Activated CD4-positive, CD25-positive, alpha-beta regulatory T cell treated with anti-CD3 and anti-CD28 coated beads, Interleukin-2, amount 50 U/mL, for 16 hours (primary cell): Measurements from ENCODE around the gene SLC25A44.
"Not testable (repeated sequence)": the region's sequence is repeated elsewhere in the genome, so short reads cannot be mapped to it uniquely, and the experiment has no call there.

Experiments
- DNase-seq: peaks from one replicate; pipeline ENCODE4 v3.0.0-alpha.2; 2020; ENCODE audit warnings: low read depth, low spot score

SLC25A44 gene

DNA sequence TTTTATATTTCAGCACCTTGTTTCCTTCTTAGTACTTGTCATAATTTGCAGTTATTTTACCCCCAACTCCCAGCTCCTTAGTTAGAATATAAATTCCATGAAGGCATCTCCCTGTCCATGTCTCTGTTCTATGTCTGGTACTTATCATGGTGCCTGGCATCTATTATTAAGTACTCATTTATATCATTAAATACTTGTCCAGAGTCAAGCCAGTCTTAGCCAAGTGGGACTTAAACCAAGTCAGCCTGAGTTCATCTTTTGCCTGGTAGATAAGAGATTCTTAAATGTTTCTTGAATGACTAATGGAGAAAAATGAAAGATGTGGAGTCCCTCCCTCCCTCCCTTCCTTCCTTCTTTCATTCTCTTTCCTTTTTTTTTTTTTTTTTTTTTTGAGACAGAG lies 9.4 kb downstream of the SLC25A44 start:
- no peak for DNase-seq

DNA sequence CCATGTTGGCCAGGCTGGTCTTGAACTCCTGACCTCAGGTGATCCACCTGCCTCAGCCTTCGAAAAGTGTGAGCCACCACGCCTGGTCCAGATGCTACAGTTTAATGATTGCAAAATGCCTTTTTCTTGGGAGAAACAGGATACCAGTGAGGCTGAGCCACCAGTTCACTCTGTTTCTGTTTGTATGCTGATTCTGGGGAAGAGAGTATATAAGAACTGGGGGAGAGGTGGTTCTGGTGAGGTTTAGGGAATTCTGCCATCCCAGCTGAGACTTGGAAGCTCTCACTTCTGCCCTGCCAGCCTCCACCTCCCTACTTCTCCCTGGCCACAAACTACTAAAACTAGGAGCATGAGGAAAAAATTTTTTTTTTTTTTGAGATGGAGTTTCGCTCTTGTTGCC lies 10.8 kb downstream of the SLC25A44 start:
- no peak for DNase-seq

DNA sequence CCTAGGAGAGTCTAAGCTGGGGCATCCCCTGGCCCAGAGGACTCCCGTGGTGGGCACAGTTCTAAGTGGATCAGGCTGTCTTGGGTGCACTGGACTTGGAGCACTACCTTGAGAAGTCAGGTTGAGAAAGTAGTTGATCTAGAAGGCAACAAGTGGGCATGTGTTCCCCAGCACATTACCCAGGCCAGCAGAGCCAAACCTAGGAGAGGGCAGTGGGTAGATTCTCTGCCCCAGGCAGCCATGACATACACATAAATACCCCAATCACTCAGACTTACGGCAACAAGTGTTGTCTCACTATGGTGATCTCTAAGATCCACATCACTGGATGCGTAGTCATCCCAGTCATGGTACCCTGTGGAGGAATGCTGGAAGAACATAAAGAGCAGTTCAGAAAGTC lies 17.3 kb downstream of the SLC25A44 start:
- DNase-seq = no peak

DNA sequence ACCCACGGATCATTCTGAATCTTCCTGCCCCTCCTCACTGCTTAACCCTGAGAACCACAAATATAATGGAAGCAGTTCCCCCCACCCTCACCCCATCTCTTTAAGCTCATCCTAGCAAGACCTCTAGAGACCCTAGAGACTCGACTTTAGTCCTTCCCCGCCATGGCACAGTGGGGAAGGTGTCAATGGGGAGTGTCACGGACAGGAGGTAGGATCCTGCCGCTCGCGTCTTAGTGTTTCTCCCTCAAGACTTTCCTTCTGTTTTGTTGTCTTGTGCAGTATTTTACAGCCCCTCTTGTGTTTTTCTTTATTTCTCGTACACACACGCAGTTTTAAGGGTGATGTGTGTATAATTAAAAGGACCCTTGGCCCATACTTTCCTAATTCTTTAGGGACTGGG lies 18.2 kb downstream of the SLC25A44 start:
- no peak for DNase-seq

DNA sequence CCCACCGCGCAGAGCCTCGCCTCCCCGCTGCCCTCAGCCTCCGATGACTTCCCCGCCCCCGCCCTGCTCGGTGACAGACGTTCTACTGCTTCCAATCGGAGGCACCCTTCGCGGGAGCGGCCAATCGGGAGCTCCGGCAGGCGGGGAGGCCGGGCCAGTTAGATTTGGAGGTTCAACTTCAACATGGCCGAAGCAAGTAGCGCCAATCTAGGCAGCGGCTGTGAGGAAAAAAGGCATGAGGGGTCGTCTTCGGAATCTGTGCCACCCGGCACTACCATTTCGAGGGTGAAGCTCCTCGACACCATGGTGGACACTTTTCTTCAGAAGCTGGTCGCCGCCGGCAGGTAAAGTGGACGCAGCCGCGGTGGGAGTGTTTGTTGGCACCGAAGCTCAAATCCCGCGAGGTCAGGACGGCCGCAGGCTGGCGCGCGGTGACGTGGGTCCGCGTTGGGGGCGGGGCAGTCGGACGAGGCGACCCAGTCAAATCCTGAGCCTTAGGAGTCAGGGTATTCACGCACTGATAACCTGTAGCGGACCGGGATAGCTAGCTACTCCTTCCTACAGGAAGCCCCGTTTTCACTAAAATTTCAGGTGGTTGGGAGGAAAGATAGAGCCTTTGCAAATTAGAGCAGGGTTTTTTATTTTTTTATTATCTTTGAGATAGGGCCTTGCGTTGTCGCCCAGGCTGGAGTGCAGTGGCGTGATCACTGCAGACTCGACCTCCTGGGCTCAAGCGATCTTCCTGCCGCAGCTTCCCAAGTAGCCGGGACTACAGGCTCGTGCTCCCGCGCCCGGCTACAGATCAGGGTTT lies 19.1 kb downstream of the SLC25A44 start, which contains the start of gene PMF1:
TSS of gene PMF1 (plus strand) at position 175 of the 811 bp plus-strand sequence. CDS start at position 184, 9 bp downstream.
- DNase-seq = peak; percentile 95

DNA sequence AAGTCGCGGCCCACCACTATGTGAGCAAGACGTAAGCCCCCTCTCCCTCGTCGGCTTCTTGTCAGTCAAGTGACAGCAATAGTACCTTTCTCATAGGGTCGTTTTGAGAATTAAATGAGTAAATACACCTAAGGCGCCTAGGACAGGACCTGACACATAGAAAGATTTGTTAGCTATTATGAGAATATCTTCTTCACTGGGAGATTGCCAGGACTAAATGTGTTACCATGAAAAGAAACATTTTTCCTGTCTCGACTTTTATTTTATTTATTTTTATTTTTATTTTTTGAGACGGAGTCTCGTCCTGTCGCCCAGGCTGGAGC lies 19.7 kb downstream of the SLC25A44 start:
- DNase-seq = no peak

DNA sequence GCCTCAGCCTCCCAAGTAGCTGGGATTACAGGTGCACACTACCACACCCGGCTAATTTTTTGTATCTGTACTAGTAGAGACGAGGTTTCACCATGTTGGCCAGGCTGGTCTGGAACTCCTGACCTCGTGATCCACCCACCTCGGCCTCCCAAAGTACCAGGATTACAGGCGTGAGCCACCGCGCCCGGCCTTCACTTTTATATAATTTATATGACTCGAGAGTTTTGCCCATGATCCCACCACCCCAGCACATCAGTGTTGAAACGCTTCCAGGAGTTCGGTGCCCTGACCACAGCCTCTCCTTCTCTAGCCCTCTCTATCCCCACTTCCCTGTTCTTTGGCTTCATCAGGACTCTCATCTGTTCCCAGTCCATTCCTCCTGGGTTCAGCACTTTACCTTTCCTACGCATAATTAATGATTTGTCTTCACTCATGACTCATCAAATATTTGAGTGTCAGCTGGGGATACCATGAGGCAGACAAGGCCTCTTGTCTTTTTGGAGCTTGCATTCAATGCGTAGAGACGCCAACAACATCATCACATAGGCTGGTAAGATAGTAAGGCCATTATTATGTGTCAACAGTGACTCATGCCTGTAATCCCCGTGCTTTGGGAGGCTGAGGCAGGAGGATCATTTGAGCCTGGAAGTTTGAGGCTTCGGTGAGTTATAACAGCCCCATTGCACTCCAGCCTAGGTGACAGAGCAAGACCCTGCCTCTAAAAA lies 20.3 kb downstream of the SLC25A44 start:
- DNase-seq = no peak

DNA sequence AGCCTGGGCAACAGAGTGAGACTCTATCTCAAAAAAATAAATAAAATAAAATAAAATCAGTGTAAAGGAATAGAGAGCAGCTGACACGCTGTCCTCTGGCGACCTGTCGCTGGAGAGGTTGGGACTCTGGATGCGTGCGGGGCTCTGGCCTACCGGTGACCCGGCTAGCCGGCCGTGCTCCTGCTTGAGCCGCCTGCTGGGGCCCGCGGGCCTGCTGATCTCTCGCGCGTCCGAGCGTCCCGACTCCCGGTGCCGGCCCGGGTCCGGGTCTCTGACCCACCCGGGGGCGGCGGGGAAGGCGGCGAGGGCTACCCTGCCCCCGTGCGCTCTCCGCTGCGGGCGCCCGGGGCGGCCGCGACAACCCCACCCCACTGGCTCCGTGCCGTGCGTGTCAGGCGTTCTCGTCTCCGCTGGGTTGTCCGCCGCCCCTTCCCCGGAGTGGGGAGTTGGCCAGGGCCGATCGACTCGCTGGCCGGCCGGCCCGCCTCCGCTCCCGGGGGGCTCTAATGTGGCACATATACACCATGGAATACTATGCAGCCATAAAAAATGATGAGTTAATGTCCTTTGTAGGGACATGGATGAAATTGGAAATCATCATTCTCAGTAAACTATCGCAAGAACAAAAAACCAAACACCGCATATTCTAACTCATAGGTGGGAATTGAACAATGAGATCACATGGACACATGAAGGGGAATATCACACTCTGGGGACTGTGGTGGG lies 22.6 kb downstream of the SLC25A44 start:
- not testable (repeated sequence) for DNase-seq

DNA sequence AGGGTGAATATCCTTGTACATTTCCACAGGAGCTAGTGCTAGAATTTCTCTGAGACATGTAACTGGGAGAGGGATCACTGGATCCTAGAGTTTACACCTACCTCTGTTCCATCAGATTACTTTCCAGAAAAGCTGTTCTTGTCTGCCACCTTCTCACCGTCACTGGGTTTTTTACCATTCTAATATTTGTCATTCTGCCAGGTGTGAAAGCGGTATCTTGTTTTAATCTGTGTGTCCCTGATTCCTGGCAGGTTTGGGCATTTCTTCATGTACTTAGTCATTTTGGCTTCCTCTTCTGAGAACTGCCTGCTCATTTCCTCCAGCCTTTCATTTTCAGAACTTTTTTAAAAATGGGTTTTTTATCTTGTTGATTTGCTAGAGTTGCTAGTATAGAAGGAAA lies 24.0 kb downstream of the SLC25A44 start:
- DNase-seq = peak; percentile 26

DNA sequence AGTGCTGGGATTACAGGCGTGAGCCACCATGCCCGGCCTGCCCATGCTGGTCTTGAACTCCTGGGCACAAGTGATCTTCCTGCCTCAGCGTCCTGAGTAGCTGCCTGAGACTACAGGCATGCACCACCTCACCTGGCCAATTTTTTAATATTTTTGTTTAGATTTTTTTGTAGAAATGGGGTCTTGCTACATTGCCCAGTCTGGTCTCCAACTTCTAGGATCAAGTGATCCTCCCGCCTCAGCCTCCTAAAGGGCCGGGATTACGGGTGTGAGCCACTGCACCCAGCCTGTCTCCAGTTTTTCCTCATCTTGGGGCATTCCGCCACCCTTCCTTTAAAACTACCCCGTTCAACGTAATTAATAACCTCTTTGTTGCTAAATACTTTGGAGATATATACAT lies 26.3 kb downstream of the SLC25A44 start:
- no peak for DNase-seq

DNA sequence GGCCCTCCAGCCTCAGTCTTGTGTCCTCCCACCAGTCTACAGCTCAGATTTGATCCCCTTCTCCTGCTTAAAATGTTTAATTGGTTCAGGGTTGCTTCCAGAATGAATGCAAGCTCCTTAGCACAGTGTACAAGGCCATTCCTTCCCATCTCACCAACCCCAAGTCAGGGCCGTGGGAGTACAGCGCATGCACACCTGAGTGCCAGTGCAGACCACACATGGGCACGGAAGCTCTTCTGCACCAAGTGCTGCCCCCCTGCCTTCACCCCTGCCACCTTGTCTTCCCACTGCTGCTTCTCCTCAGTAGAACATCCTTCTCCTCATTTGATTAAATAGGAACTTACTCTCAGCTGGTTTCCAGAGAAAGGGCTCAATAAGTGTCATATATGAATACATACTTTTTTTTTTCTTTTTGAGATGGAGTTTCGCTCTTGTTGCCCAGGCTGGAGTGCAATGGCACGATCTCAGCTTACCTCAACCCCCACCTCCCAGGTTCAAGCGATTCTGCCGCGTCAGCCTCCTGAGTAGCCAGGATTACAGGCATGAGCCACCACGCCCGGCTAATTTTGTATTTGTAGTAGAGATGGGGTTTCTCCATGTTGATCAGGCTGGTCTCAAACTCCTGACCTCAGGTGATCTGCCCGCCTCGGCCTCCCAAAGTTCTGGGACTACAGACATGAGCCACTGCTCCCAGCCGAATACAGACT lies 28.2 kb downstream of the SLC25A44 start:
- no peak for DNase-seq

DNA sequence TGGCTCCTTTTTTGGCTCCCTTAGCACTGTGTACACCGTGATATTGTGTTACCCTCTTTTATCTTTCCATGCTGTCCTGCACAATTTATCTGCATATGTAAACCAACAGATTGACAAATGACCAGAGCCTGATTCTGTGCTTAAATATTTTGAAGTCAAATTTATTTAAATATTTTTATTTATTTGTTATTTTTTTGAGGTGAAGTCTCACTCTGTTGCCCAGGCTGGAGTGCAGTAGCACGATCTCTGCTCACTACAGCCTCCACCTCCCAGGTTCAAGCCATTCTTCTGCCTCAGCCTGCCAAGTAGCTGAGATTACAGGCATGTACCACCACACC lies 31.7 kb downstream of the SLC25A44 start:
- no peak for DNase-seq

DNA sequence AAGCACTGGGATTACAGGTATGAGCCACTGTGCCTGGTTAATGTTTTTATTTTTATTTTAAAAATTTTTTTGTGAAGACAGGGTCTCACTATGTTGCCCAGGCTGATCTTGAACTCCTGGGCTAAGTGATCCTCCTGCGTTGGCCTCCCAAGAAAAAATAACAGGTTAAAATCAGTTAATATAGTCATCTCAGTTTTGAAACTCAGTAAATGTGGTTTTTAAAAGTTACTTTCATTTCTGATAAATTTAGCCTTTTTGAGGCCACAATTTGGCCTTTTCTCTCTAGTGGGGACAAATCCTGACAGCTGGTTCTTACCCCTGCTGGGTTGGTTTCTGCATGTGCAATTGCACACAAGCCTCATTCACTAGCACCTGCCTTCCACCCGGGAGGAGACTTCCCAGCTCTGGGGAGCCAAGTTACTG lies 32.2 kb downstream of the SLC25A44 start:
- DNase-seq = no peak

DNA sequence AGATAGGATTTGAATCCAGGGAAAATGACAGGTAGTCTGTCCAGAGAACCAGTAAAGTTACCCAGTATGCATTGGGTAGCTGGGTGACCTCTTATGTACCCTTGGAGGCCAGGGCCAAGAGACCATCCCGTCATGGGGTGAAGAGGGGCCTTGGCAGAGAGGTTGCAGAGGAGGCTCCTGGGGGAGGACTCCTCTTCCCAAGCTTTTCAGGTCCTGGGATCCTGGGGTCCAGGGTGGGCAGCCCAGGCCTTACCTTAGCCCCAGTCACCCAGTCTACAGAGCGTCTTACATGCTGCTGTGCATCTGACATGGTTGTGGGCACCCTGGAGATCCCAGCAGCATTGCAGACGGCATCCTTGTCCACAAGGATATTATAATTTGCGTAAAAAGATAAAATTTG lies 32.9 kb downstream of the SLC25A44 start:
- DNase-seq = no peak

DNA sequence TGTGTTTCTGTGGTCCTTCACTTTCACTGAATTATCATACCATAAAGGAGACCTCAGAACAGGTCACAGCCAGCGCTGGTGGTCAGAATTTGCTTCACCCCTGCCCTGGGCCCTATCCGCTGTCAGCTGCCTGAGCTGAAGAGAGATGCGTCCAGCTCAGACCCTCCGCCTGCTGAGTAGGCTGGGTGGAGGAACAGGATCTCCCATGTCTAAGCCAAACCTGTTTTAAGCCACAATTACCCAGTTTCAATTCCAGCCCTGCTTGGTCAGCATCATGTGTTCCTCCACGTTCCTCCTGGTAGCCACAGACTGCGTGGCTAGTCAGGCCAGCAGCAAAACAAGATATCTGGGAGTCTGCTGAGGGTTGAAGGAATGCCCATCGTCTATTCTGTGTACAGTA lies 34.6 kb downstream of the SLC25A44 start:
- no peak for DNase-seq

DNA sequence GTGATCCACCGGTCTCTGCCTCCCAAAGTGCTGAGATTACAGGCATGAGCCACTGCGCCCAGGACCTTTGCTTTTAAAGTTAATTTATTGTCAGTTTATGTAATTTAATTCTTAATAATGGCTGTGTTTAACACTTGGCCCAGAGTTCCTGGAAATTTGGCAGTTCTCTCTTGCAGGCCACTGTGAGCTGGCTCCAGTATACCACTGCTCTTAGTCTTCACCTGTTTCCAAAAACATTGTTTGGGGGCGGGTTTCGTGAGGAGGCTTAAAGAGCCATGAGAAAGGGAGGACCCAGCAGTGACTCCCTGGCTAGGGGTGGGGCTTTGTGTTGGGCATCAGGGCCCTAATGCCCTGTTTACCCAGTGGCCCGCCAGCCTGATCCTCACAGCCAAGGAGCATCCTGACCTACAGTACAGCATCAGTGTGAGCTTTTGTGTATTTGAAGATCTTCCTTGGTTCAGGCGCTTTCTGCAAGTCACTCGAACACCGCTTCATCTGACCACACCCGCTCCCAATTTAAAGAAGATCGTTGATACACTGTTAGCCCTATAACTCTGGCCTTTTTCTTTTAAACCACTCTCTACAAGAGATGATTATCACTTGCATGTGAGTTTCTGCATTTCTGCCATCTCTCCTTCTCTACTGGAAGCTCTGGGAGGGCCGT lies 36.0 kb downstream of the SLC25A44 start:
- no peak for DNase-seq

DNA sequence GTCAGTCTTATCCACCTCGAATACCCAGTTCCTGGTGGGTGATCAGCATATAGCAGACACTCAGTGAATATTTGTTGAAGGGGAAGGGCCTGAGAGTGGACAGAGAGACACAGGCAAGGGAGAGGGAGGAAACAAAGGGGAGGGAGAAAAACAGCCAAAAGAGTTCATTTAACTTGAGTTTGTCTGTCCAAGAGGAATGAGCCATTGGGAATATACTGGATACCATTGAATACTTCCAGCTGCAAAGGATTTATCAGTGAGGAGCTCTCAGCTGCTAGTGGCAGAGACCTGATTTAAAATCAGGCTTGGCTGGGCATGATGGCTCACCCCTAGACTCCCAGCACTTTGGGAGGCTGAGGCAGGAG lies 36.6 kb downstream of the SLC25A44 start:
- DNase-seq = no peak

DNA sequence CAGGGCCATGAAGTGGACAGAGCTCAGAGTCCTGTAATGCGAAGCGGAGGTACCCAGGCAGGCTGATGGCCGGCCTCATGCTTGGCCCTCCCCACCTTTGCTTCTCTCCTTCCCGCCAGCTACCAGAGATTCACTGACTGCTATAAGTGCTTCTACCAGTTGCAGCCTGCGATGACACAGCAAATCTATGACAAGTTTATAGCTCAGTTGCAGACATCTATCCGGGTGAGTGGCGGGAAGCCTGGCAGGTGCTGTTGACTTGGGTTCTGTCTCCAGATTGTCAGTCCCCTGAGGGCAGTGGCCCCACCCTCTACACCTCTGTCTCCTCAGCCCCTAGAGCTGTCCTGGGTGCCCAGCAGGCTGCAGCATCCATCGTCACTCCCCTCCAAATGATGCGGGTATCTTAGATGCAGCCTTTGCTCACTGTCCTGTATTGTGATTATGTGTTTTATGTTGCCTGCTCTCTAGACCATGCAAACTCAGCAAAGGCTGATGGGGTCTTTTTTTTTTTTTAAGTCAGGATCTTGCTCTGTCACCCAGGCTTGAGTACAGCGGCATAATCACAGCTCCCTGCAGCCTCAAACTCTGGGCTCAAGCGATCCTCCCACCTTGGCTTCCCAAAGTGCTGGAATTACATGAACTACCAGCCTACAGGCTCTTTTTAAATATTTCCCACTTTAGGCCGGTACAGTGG lies 38.4 kb downstream of the SLC25A44 start:
- DNase-seq = no peak

DNA sequence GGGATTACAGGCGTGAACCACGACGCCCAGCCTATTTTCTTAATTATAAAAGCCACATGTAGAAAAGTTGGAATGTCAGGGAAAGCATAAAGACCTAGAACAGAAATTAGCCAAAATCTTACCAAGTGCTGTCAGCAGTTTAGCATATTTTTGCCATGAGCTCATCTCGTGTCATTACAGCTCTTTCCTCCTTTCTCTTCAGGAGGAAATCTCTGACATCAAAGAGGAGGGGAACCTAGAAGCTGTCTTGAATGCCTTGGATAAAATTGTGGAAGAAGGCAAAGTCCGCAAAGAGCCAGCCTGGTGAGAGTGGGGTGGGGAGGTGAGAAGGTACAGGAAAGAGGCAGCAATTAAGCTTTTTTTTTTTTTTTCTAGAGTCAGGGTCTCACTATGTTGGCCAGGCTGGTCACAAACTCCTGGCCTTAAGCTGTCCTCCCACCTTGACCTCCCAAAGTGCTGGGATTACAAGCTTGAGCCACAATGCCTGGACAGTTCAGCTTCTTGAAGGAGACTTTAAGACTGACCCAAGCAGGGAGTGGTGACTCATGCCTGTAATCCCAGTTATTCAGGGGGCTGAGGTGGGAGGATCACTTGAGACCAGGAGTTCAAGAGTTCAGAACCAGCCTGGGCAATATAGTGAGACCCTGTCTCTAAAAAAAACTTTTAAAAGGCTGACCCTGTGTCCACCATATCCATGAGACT lies 39.7 kb downstream of the SLC25A44 start:
- no peak for DNase-seq

DNA sequence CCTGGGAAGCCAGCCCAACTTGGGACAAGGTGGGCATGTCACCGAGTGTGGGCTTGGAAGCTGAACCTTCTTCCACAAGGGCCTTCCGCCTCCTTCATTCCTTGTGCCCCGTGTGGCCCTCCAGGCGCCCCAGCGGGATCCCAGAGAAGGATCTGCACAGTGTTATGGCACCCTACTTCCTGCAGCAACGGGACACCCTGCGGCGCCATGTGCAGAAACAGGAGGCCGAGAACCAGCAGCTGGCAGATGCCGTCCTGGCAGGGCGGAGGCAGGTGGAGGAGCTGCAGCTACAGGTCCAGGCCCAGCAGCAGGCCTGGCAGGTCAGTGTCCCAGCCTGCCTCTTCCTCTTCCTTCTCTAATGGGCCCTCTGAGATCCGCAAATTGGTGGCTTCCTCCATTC lies 42.3 kb downstream of the SLC25A44 start:
- no peak for DNase-seq
